ENCODE measurements around the gene TRMT61B.

The TRMT61B gene

DNA sequence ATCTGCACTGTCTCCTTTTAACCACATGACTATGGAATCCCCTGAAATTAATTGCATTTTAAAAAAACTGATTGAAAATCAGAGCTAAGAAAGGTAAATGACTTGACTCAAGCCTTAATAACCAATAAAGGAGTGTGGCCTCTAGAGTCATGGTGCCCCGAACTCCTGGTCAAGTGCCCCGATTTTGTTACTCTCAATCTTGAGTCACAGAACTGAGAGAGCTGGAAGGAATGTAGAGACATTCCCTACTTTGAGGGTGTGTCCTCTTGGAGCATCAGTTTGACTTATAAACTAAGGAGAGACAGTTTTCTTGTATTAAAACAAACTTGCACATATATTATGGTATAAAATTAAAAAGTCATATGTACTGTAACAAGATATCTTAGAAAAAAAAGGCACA is 26.8 kb upstream of the TRMT61B start:
- Histone ChIP-seq H3K27ac (ENCODE audit: insufficient read depth in 1 of 2, low read depth in 1 of 2, low read length in 2 of 2, poor library complexity in 1 of 2, severe bottlenecking in 2 of 2) (no peak overlapping the region), H3K4me1 (ENCODE audit: control extremely low read depth in 1 of 4, control insufficient read depth in 4 of 4, insufficient read depth in 4 of 4, low read length in 3 of 4) (peaks cover 13 to 38% (median 21%) of the 10 kb centered on the region in 4 experiments), H3K9me3 (ENCODE audit: control extremely low read depth in 1 of 5, control insufficient read depth in 4 of 5, insufficient read depth in 2 of 5, low read depth in 1 of 5, low read length in 4 of 5) (no peaks in the 10 kb centered on the region), H3K36me3 (ENCODE audit: control insufficient read depth in 4 of 4, insufficient read depth in 4 of 4, low read length in 3 of 4) (peaks cover 0 to 7% (median 2%) of the 10 kb centered on the region in 4 experiments), H3K4me3 (ENCODE audit: control insufficient read depth in 1 of 7, extremely low read depth in 1 of 7, insufficient read depth in 4 of 7, low read depth in 2 of 7, low read length in 6 of 7) (peak overlapping the region in 1 of 7 experiments; percentile 81), H3K27me3 (replicated peaks in 2 of 5; ENCODE audit: control insufficient read depth in 4 of 5, insufficient read depth in 5 of 5, low read length in 4 of 5) (peaks cover 0 to under 1% (median 0%) of the 10 kb centered on the region in 5 experiments)
- ChIA-PET CTCF (interaction anchor here (1.0 to 1.4 kb wide), 3 partner anchors 16 to 27 kb away, joined by 3 to 4 read pairs (median 3); partner anchors contain the start of gene TRMT61B), POLR2A (no interaction called here)
- DNase-seq: no peak
- 90% methylated on average over 2 of the region's 2 CpGs for WGBS (ENCODE audit: insufficient coverage)

DNA sequence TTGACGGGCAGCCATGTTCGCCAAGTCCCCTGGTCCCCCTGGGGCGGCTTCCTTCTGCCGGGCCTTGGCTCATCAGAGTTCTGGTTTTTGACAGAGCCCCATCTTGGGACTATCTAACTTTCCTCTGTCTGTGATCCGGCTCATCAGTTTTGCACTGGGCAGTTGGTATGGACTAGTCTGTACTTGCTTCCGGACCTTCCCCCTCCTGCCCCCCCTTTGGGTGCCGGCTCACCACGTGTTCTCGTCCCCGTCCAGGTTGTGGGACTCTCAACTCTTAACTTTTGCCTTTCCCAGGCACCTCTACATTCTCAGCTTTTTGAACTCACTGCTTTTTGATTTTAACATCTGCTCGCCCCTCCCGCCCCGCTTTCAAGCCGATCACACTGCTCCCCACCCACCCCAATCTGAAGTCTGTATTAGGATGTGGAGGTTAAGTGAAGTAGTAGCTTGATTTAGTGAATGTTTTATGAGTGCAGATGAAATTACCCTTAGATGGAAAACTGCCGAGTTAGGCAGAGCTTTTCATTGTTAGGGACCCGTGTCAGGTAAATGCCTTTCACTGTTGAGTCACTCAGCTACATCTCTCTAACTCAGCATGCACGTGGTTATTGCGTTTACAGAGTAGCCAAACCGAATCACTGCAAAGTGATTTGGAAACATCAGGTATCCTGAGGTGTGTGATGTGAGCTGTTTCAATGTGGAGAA is 25.2 kb upstream of the TRMT61B start:
- no peaks in the 10 kb centered on the region for H3K9me3 ChIP-seq (ENCODE audit: control extremely low read depth in 1 of 5, control insufficient read depth in 4 of 5, insufficient read depth in 2 of 5, low read depth in 1 of 5, low read length in 4 of 5)
- ChIA-PET POLR2A (interaction anchor here (0.7 to 0.8 kb wide), 2 partner anchors 25 kb away, joined by 4 to 5 read pairs; partner anchors contain the start of gene TRMT61B), CTCF (interaction anchor here (0.9 to 1.4 kb wide), 4 partner anchors 25 to 61 kb away, joined by 3 to 4 read pairs (median 3); partner anchors contain the start of gene TRMT61B)
- H3K27me3 ChIP-seq (replicated peaks in 2 of 5; ENCODE audit: control insufficient read depth in 4 of 5, insufficient read depth in 5 of 5, low read length in 4 of 5): peaks cover 0 to 6% (median 0%) of the 10 kb centered on the region in 5 experiments
- H3K27ac ChIP-seq (ENCODE audit: insufficient read depth in 1 of 2, low read depth in 1 of 2, low read length in 2 of 2, poor library complexity in 1 of 2, severe bottlenecking in 2 of 2): peak overlapping the region; percentile 60 to 87
- peak overlapping the region; percentile 66 to 100 (median 90) for H3K4me3 ChIP-seq (ENCODE audit: control insufficient read depth in 1 of 7, extremely low read depth in 1 of 7, insufficient read depth in 4 of 7, low read depth in 2 of 7, low read length in 6 of 7)
- H3K4me1 ChIP-seq (ENCODE audit: control extremely low read depth in 1 of 4, control insufficient read depth in 4 of 4, insufficient read depth in 4 of 4, low read length in 3 of 4): peaks cover 13 to 38% (median 21%) of the 10 kb centered on the region in 4 experiments
- no peaks in the 10 kb centered on the region for H3K36me3 ChIP-seq (ENCODE audit: control insufficient read depth in 4 of 4, insufficient read depth in 4 of 4, low read length in 3 of 4)
- WGBS (ENCODE audit: insufficient coverage): 0% methylated on average over 13 of the region's 19 CpGs
- peak; percentile 9 to 46 (median 30) for DNase-seq

DNA sequence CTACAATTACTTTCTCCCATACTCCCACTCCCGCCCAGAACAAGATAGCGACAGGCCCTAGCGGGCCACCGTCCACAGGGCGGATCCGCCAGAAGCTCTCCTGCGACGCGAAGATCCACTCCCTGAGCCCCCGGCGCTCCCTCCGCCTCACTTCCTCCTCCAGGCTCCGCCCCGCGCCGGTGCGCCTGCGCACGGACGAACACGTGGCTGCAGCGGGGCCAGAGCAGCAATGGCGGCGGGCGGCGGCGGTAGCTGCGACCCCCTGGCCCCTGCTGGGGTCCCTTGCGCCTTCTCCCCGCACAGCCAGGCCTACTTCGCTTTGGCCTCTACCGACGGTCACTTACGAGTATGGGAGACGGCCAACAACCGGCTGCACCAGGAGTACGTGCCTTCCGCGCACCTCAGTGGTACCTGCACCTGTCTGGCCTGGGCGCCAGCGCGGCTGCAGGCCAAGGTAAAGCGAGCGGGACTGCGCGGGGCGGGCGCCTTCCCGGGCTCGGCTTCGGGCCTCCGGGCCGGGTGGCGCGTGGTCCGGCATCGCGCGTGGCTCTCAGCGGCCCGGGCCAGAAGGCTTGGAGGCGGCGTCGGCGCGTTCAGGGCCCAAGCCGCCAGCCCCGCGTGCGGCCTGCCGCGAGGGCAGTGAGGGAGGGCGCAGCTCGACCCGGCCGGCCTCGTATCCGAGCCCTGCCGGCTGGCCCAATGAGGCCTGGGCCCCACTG is 24.5 kb upstream of the TRMT61B start, which contains the start of gene WDR43:
Gene WDR43 (plus strand): TSS at position 198 of the 719 bp plus-strand sequence. CDS start 32 bp downstream, at position 230.
- POLR2A ChIA-PET: interaction anchor here (0.6 to 0.7 kb wide), 2 partner anchors 25 to 267 kb away, joined by 4 to 8 read pairs; partner anchors contain the start of gene TRMT61B
- CTCF ChIA-PET: interaction anchor here (0.8 to 1.4 kb wide), 3 partner anchors 10 to 300 kb away, joined by 3 to 4 read pairs (median 3); partner anchors contain the start of gene TRMT61B
- peaks cover 13 to 38% (median 21%) of the 10 kb centered on the region in 4 experiments for H3K4me1 ChIP-seq (ENCODE audit: control extremely low read depth in 1 of 4, control insufficient read depth in 4 of 4, insufficient read depth in 4 of 4, low read length in 3 of 4)
- H3K36me3 ChIP-seq (ENCODE audit: control insufficient read depth in 4 of 4, insufficient read depth in 4 of 4, low read length in 3 of 4): no peaks in the 10 kb centered on the region
- DNase-seq: peak; percentile 99
- no peaks in the 10 kb centered on the region for H3K9me3 ChIP-seq (ENCODE audit: control extremely low read depth in 1 of 5, control insufficient read depth in 4 of 5, insufficient read depth in 2 of 5, low read depth in 1 of 5, low read length in 4 of 5)
- peaks cover 0 to 6% (median 0%) of the 10 kb centered on the region in 5 experiments for H3K27me3 ChIP-seq (replicated peaks in 2 of 5; ENCODE audit: control insufficient read depth in 4 of 5, insufficient read depth in 5 of 5, low read length in 4 of 5)
- peak within 1 kb of the TSS; percentile 60 to 87 for H3K27ac ChIP-seq (ENCODE audit: insufficient read depth in 1 of 2, low read depth in 1 of 2, low read length in 2 of 2, poor library complexity in 1 of 2, severe bottlenecking in 2 of 2)
- peak within 1 kb of the TSS; percentile 66 to 100 (median 90) for H3K4me3 ChIP-seq (ENCODE audit: control insufficient read depth in 1 of 7, extremely low read depth in 1 of 7, insufficient read depth in 4 of 7, low read depth in 2 of 7, low read length in 6 of 7)
- 0% methylated on average over 69 of the region's 79 CpGs for WGBS (ENCODE audit: insufficient coverage)

DNA sequence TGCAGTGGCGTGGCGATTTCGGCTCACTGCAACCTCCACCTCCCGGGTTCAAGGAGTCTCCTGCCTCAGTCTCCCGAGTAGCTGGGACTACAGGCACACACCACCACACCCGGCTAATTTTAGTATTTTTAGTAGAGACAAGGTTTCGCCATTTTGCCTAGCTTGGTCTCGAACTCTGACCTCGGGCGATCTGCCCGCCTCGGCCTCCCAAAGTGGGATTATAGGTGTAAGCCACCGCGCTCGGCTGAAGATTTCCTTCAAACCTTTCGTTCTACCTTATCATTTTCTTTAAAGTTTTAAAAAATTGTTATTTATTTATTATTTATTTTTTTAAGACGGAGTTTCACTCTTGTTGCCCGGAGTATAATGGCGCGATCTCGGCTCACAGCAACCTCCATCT is 23.4 kb upstream of the TRMT61B start:
- H3K27ac ChIP-seq (ENCODE audit: insufficient read depth in 1 of 2, low read depth in 1 of 2, low read length in 2 of 2, poor library complexity in 1 of 2, severe bottlenecking in 2 of 2): no peak overlapping the region
- 96% methylated on average over 8 of the region's 21 CpGs for WGBS (ENCODE audit: insufficient coverage)
- ChIA-PET POLR2A (no interaction called here), CTCF (interaction anchor here (1.2 kb wide), 1 partner anchor 71 kb away, joined by 3 read pairs; no protein-coding TSS in a partner anchor)
- H3K4me3 ChIP-seq (ENCODE audit: control insufficient read depth in 1 of 7, extremely low read depth in 1 of 7, insufficient read depth in 4 of 7, low read depth in 2 of 7, low read length in 6 of 7): peak overlapping the region in 1 of 7 experiments; percentile 96
- peaks cover 13 to 30% (median 21%) of the 10 kb centered on the region in 4 experiments for H3K4me1 ChIP-seq (ENCODE audit: control extremely low read depth in 1 of 4, control insufficient read depth in 4 of 4, insufficient read depth in 4 of 4, low read length in 3 of 4)
- DNase-seq: no peak
- H3K9me3 ChIP-seq (ENCODE audit: control extremely low read depth in 1 of 5, control insufficient read depth in 4 of 5, insufficient read depth in 2 of 5, low read depth in 1 of 5, low read length in 4 of 5): no peaks in the 10 kb centered on the region
- peaks cover 0 to 6% (median 2%) of the 10 kb centered on the region in 5 experiments for H3K27me3 ChIP-seq (replicated peaks in 2 of 5; ENCODE audit: control insufficient read depth in 4 of 5, insufficient read depth in 5 of 5, low read length in 4 of 5)
- H3K36me3 ChIP-seq (ENCODE audit: control insufficient read depth in 4 of 4, insufficient read depth in 4 of 4, low read length in 3 of 4): no peaks in the 10 kb centered on the region

DNA sequence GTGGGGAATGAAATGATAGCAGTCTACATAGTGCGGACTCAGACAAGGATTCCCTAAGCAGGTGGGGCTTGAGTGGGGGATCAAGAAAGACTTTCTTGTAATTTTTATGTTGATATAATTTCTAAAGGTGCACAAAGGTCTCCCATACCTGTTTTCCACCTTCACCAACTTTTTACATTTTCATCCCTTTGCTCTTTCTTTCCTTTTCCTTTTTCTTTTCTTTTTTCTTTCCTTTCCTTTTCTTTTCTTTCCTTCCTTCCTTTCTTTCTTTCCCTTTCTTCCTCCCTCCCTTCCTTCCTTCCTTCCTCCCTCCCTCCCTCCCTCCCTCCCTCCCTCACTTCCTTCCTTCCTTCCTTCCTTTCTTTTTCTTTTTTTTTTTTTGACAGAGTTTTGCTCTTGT is 10.1 kb upstream of the TRMT61B start:
- POLR2A ChIA-PET: no interaction called here
- WGBS (ENCODE audit: insufficient coverage): no CpG with 5 or more reads among the region's 1 CpG
- H3K4me1 ChIP-seq (ENCODE audit: control extremely low read depth in 1 of 4, control insufficient read depth in 4 of 4, insufficient read depth in 4 of 4, low read length in 3 of 4): no peaks in the 10 kb centered on the region

DNA sequence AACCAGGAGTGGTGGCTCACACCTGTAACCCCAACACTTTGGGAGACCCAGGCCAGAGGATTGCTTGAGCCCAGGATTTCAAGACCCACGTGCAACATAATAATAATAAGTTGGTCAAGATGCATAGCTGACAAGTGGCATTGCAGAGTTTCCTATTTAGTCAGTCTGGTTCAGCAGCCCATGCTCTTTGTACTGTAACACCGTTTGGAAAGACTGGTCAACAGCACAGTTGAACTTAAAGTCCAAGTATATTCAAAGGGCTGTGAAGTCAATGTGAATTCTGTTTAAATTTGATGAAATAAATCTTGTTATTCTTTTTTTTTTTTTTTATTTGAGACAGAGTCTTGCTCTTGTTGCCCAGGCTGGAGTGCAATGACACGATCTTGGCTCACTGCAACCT is 1.5 kb upstream of the TRMT61B start:
- ChIA-PET CTCF (no interaction called here), POLR2A (no interaction called here)
- Histone ChIP-seq H3K36me3 (ENCODE audit: control insufficient read depth in 4 of 4, insufficient read depth in 4 of 4, low read length in 3 of 4) (no peaks in the 10 kb centered on the region), H3K27me3 (replicated peaks in 2 of 5; ENCODE audit: control insufficient read depth in 4 of 5, insufficient read depth in 5 of 5, low read length in 4 of 5) (peaks cover 0 to 13% (median 5%) of the 10 kb centered on the region in 5 experiments), H3K9me3 (ENCODE audit: control extremely low read depth in 1 of 5, control insufficient read depth in 4 of 5, insufficient read depth in 2 of 5, low read depth in 1 of 5, low read length in 4 of 5) (no peaks in the 10 kb centered on the region), H3K27ac (ENCODE audit: insufficient read depth in 1 of 2, low read depth in 1 of 2, low read length in 2 of 2, poor library complexity in 1 of 2, severe bottlenecking in 2 of 2) (no peak overlapping the region), H3K4me1 (ENCODE audit: control extremely low read depth in 1 of 4, control insufficient read depth in 4 of 4, insufficient read depth in 4 of 4, low read length in 3 of 4) (peaks cover 11 to 26% (median 17%) of the 10 kb centered on the region in 4 experiments), H3K4me3 (ENCODE audit: control insufficient read depth in 1 of 7, extremely low read depth in 1 of 7, insufficient read depth in 4 of 7, low read depth in 2 of 7, low read length in 6 of 7) (no peak overlapping the region)
- no peak for DNase-seq
- 100% methylated on average over 2 of the region's 3 CpGs for WGBS (ENCODE audit: insufficient coverage)

More for the DNA sequence above, 10.1 kb upstream of the TRMT61B start:
- H3K4me3 ChIP-seq (ENCODE audit: control insufficient read depth in 1 of 7, extremely low read depth in 1 of 7, insufficient read depth in 4 of 7, low read depth in 2 of 7, low read length in 6 of 7): no peak overlapping the region
- peaks cover 2 to 17% (median 10%) of the 10 kb centered on the region in 5 experiments for H3K27me3 ChIP-seq (replicated peaks in 2 of 5; ENCODE audit: control insufficient read depth in 4 of 5, insufficient read depth in 5 of 5, low read length in 4 of 5)
- DNase-seq: no peak
- CTCF ChIA-PET: interaction anchor here (0.8 to 1.7 kb wide), 2 partner anchors 9 to 10 kb away, joined by 3 to 5 read pairs; partner anchors contain the start of gene TRMT61B
- H3K9me3 ChIP-seq (ENCODE audit: control extremely low read depth in 1 of 5, control insufficient read depth in 4 of 5, insufficient read depth in 2 of 5, low read depth in 1 of 5, low read length in 4 of 5): no peaks in the 10 kb centered on the region
- H3K36me3 ChIP-seq (ENCODE audit: control insufficient read depth in 4 of 4, insufficient read depth in 4 of 4, low read length in 3 of 4): no peaks in the 10 kb centered on the region
- H3K27ac ChIP-seq (ENCODE audit: insufficient read depth in 1 of 2, low read depth in 1 of 2, low read length in 2 of 2, poor library complexity in 1 of 2, severe bottlenecking in 2 of 2): no peak overlapping the region

All from common myeloid progenitor, CD34-positive (primary cell).